MM.1S (cell line): Measurements from ENCODE around the gene SSNA1.

ENCODE experiments used
- CTCF ChIP-seq: fragments of 300-600 bp; sonication (generic); IDR thresholded peaks from 2 replicates; pipeline ENCODE4 v1.5.1; 2016; ENCODE audit warnings: antibody characterized with exemption, low read length, mixed read lengths
- EZH2 ChIP-seq: fragments of 300-600 bp; sonication (generic); optimal IDR thresholded peaks from 2 replicates; pipeline ENCODE3; 2017; ENCODE audit warnings: low read depth, mild to moderate bottlenecking, antibody characterized with exemption, low read length, mixed read lengths

- no peak for TF ChIP-seq CTCF
- TF ChIP-seq EZH2, result no peak
These were observed 12.9 kb downstream of the SSNA1 start for GRCh38 chr9:137201205-137201868.
